Gastrocnemius medialis (tissue), 4 donors: ENCODE measurements around the gene CNTN4. TPM values are rescaled to one million over a fixed set of nuclear protein-coding genes. Genes with fewer than 3 reads are reported as not detected.

Source experiments
- ATAC-seq, 2 donors: fragments of 150-250 bp; one replicate each; pipeline ENCODE4 v1.9.1; 2016
- DNase-seq, 2 donors: peaks; one replicate each; pipeline ENCODE4 v3.0.0-alpha.2; 2019
- H3K27ac ChIP-seq, 4 donors: fragments of 200-600 bp; sonication (generic); 1 replicate in 1 of 4; 2 replicates in 3 of 4; pipeline ENCODE4 v1.5.1; 2016 to 2018; ENCODE audit warnings: mild to moderate bottlenecking in 2 of 4, moderate library complexity in 1 of 4
- H3K27me3 ChIP-seq, 3 donors: fragments of 200-600 bp; sonication (generic) in 2 of 3; 1 replicate in 1 of 3; 2 replicates in 2 of 3; pipeline versions ENCODE4 v1.5.1 to v1.6.0; 2016 to 2019; ENCODE audit warnings: mild to moderate bottlenecking in 1 of 3, moderate library complexity in 1 of 3
- H3K36me3 ChIP-seq, 2 donors: fragments of 200-600 bp; sonication (generic) in 1 of 2; one replicate each; pipeline ENCODE4 v1.5.1; 2017 to 2018
- H3K4me1 ChIP-seq, 2 donors: fragments of 200-600 bp; sonication (generic) in 1 of 2; one replicate each; pipeline ENCODE4 v1.5.1; 2016 to 2017; ENCODE audit warnings: mild to moderate bottlenecking in 2 of 2
- H3K4me3 ChIP-seq, 4 donors: fragments of 200-600 bp; sonication (generic) in 3 of 4; 1 replicate in 1 of 4; 2 replicates in 3 of 4; pipeline ENCODE4 v1.5.1; 2016 to 2019; ENCODE audit warnings: mild to moderate bottlenecking in 2 of 4
- H3K9me3 ChIP-seq, 3 donors: fragments of 200-600 bp; sonication (generic) in 2 of 3; 1 replicate in 1 of 3; 2 replicates in 2 of 3; pipeline ENCODE4 v1.5.1; 2016 to 2019
- CTCF ChIP-seq, 5 experiments: fragments of 450-650 bp in 3 of 5; fragments of 200-600 bp in 2 of 5; sonication (generic) in 2 of 5; IDR thresholded peaks in 4 of 5; conservative IDR thresholded peaks in 1 of 5; 1 replicate in 4 of 5; 2 replicates in 1 of 5; pipeline ENCODE4 v1.5.1; 2016 to 2019; ENCODE audit warnings: antibody characterized with exemption in 5 of 5, mild to moderate bottlenecking in 3 of 5, moderate library complexity in 3 of 5
- POLR2A ChIP-seq, 2 donors: fragments of 450-650 bp; IDR thresholded peaks; one replicate each; pipeline ENCODE4 v1.6.1; 2017; ENCODE audit warnings: antibody characterized with exemption in 2 of 2, mild to moderate bottlenecking in 2 of 2, moderate library complexity in 2 of 2
- in situ Hi-C, 4 donors: fragments of 200-750 bp; cut with MboI; loops; one replicate each; pipeline versions ENCODE4 v1.15.0 to v1.8.0; 2017; ENCODE audit warnings: low sequenced_read_pairs in 4 of 4
- intact Hi-C: fragments of 100-400 bp; cut with DNase I; formaldehyde crosslinking; loops from one replicate; pipeline ENCODE4 v1.15.1; 2023; ENCODE audit warnings: low total_unique reads
- total RNA-seq, 4 donors: library from RNA; depleted of rRNA; stranded (reverse); fragments of >200 nt; gene quantifications; one replicate each; pipeline versions ENCODE4 v1.1.0 to v1.2.3, GENCODE V29; 2016

CNTN4 gene
- total RNA-seq, 4 donors from 2014 or later, result 0.51 to 1.9 (median 1.4) TPM

GRCh38 chr3:2650746-2651145 is 552.1 kb downstream of the CNTN4 start:
- in situ Hi-C loops, result no loop called here
- ATAC-seq, result no peak
- no peaks in the 10 kb centered on the region for H3K4me1 ChIP-seq
- H3K27me3 ChIP-seq, result no peaks in the 10 kb centered on the region
- no peaks in the 10 kb centered on the region for H3K9me3 ChIP-seq
- no peaks in the 10 kb centered on the region for H3K36me3 ChIP-seq
- no peak for TF ChIP-seq CTCF (IDR thresholded peaks at IDR 0.05 in 4 of 5, conservative IDR thresholded peaks at IDR 0.05 in 1 of 5)
- no peak for TF ChIP-seq POLR2A (IDR thresholded peaks at IDR 0.05)
- H3K4me3 ChIP-seq, result no peak overlapping the region
- no peak overlapping the region for H3K27ac ChIP-seq
- no peak for DNase-seq
- intact Hi-C loops, result no loop called here

GRCh38 chr3:2652386-2652785 is 553.7 kb downstream of the CNTN4 start:
- Histone ChIP-seq H3K4me3 (no peak overlapping the region), H3K9me3 (no peaks in the 10 kb centered on the region), H3K4me1 (no peaks in the 10 kb centered on the region), H3K27ac (no peak overlapping the region), H3K27me3 (no peaks in the 10 kb centered on the region), H3K36me3 (no peaks in the 10 kb centered on the region)
- ATAC-seq (no peak), DNase-seq (no peak)
- in situ Hi-C loops (no loop called here), intact Hi-C loops (no loop called here)
- no peak for TF ChIP-seq CTCF (IDR thresholded peaks at IDR 0.05 in 4 of 5, conservative IDR thresholded peaks at IDR 0.05 in 1 of 5)
- TF ChIP-seq POLR2A (IDR thresholded peaks at IDR 0.05), result no peak

GRCh38 chr3:2653706-2654105 is 555.0 kb downstream of the CNTN4 start:
- intact Hi-C loops (no loop called here), in situ Hi-C loops (no loop called here)
- TF ChIP-seq CTCF (IDR thresholded peaks at IDR 0.05 in 4 of 5, conservative IDR thresholded peaks at IDR 0.05 in 1 of 5), result no peak
- TF ChIP-seq POLR2A (IDR thresholded peaks at IDR 0.05), result no peak
- DNase-seq, result no peak
- H3K27me3 ChIP-seq, result no peaks in the 10 kb centered on the region
- H3K27ac ChIP-seq, result no peak overlapping the region
- ATAC-seq, result no peak
- H3K4me3 ChIP-seq, result no peak overlapping the region
- H3K4me1 ChIP-seq, result no peaks in the 10 kb centered on the region
- no peaks in the 10 kb centered on the region for H3K36me3 ChIP-seq
- no peaks in the 10 kb centered on the region for H3K9me3 ChIP-seq

- H3K9me3 ChIP-seq, result no peaks in the 10 kb centered on the region
- H3K27ac ChIP-seq, result no peak overlapping the region
- no peaks in the 10 kb centered on the region for H3K27me3 ChIP-seq
- intact Hi-C loops (no loop called here), in situ Hi-C loops (no loop called here)
- ATAC-seq, result no peak
- TF ChIP-seq CTCF (IDR thresholded peaks at IDR 0.05 in 4 of 5, conservative IDR thresholded peaks at IDR 0.05 in 1 of 5) (no peak), POLR2A (IDR thresholded peaks at IDR 0.05) (no peak)
- H3K4me3 ChIP-seq, result no peak overlapping the region
- H3K4me1 ChIP-seq, result no peaks in the 10 kb centered on the region
- no peaks in the 10 kb centered on the region for H3K36me3 ChIP-seq
- DNase-seq, result no peak
These were observed 556.6 kb downstream of the CNTN4 start for GRCh38 chr3:2655229-2655701.
